PC-9 (cell line): ENCODE results near the gene SH3GL2. TPM values are rescaled to one million over a fixed set of nuclear protein-coding genes. Genes with fewer than 3 reads are reported as not detected.

Experiments
- BruUV-seq: library from RNA; stranded (reverse); fragments of 400-500 nt; replicated peaks from 2 replicates; lab custom pipeline; 2021; lab: Mats Ljungman, UMichigan
- CTCF ChIA-PET: fragments of 300-600 bp; sonication (Branson Sonifier 250); formaldehyde crosslinking; loops from one replicate; lab custom pipeline; 2022; ENCODE audit warnings: antibody characterized with exemption; lab: Charles Lee
- POLR2A ChIA-PET: fragments of 300-600 bp; sonication (Branson Sonifier 250); formaldehyde crosslinking; loops from one replicate; lab custom pipeline; 2022; ENCODE audit warnings: antibody characterized with exemption; ENCODE audit not compliant: unreplicated experiment; lab: Charles Lee
- DNase-seq, 2 experiments: peaks; one replicate each; pipeline versions ENCODE4 v3.0.0 to v3.0.0-alpha.2; 2015 to 2022; ENCODE audit warnings: mixed read lengths in 1 of 2
- H2AFZ ChIP-seq: fragments of 200-600 bp; sonication (generic); 2 replicates; pipeline ENCODE4 v1.8.1; 2017; ENCODE audit warnings: antibody characterized with exemption
- H3F3A ChIP-seq: fragments of 200-600 bp; sonication (generic); 2 replicates; pipeline ENCODE4 v1.8.1; 2017; ENCODE audit warnings: antibody characterized with exemption, mild to moderate bottlenecking, low read depth; ENCODE audit not compliant: insufficient read depth
- H3K27ac ChIP-seq: fragments of 200-600 bp; sonication (generic); 2 replicates; pipeline ENCODE4 v1.6.1; 2016; ENCODE audit warnings: mixed run types
- H3K27me3 ChIP-seq: fragments of 200-600 bp; sonication (generic); 2 replicates; pipeline ENCODE4 v1.6.1; 2016; ENCODE audit warnings: low read depth, mixed run types; ENCODE audit not compliant: insufficient read depth
- H3K36me3 ChIP-seq: fragments of 200-600 bp; sonication (generic); 2 replicates; pipeline ENCODE4 v1.6.1; 2016; ENCODE audit warnings: low read depth, mixed run types
- H3K4me1 ChIP-seq: fragments of 200-600 bp; sonication (generic); replicated peaks from 2 replicates; pipeline ENCODE4 v1.6.1; 2016; ENCODE audit warnings: mixed run types; ENCODE audit not compliant: insufficient read depth
- H3K4me2 ChIP-seq: fragments of 200-600 bp; sonication (generic); 2 replicates; pipeline ENCODE4 v1.6.1; 2017; ENCODE audit warnings: mixed run types
- H3K4me3 ChIP-seq: fragments of 200-600 bp; sonication (generic); 2 replicates; pipeline ENCODE4 v1.6.1; 2016; ENCODE audit warnings: mixed run types
- H3K79me2 ChIP-seq: fragments of 200-600 bp; sonication (generic); 2 replicates; pipeline ENCODE4 v1.6.1; 2017; ENCODE audit warnings: low read depth, mixed run types
- H3K9me2 ChIP-seq: fragments of 200-600 bp; sonication (generic); 2 replicates; pipeline ENCODE4 v1.8.1; 2017; ENCODE audit warnings: mild to moderate bottlenecking; ENCODE audit not compliant: insufficient read depth
- H3K9me3 ChIP-seq: fragments of 200-600 bp; sonication (generic); 2 replicates; pipeline ENCODE4 v1.8.1; 2016; ENCODE audit warnings: low read depth; ENCODE audit not compliant: insufficient read depth
- H4K20me1 ChIP-seq: fragments of 200-600 bp; sonication (generic); 2 replicates; pipeline ENCODE4 v1.8.1; 2017; ENCODE audit not compliant: insufficient read depth
- CTCF ChIP-seq: fragments of 200-600 bp; sonication (generic); conservative IDR thresholded peaks from 2 replicates; pipeline ENCODE4 v1.6.1; 2017; ENCODE audit warnings: mixed run types, antibody characterized with exemption, mild to moderate bottlenecking, moderate library complexity
- EZH2 ChIP-seq: fragments of 200-600 bp; sonication (generic); IDR thresholded peaks from 2 replicates; pipeline ENCODE4 v1.8.0; 2017; ENCODE audit warnings: antibody characterized with exemption, low read depth
- intact Hi-C: fragments of 100-400 bp; cut with micrococcal nuclease; formaldehyde crosslinking; loops from one replicate; pipeline ENCODE4 v1.10.0; 2022; ENCODE audit not compliant: unreplicated experiment
- total RNA-seq: library from RNA; stranded (reverse); gene quantifications from 2 replicates; pipeline ENCODE4 v1.2.3, GENCODE V29; 2021

Gene SH3GL2
- total RNA-seq, 1 experiment from 2014 or later, result not detected

GRCh38 chr9:17622749-17623148, 43.9 kb downstream of the SH3GL2 start:
- POLR2A ChIA-PET, result no interaction called here
- H3K36me3 ChIP-seq, result no peaks in the 10 kb centered on the region
- H3K27me3 ChIP-seq, result no peaks in the 10 kb centered on the region
- BruUV-seq, result no TSS peak
- H4K20me1 ChIP-seq, result no peaks in the 10 kb centered on the region
- no peak for TF ChIP-seq EZH2
- no peak for TF ChIP-seq CTCF
- H3K4me2 ChIP-seq, result no peak overlapping the region
- H3K27ac ChIP-seq, result no peak overlapping the region
- H3F3A ChIP-seq, result no peaks in the 10 kb centered on the region
- intact Hi-C loops, result no loop called here
- H3K79me2 ChIP-seq, result no peaks in the 10 kb centered on the region
- no peaks in the 10 kb centered on the region for H3K9me2 ChIP-seq
- no peak overlapping the region for H3K4me3 ChIP-seq
- CTCF ChIA-PET, result no interaction called here
- no peaks in the 10 kb centered on the region for H3K9me3 ChIP-seq
- no peak for DNase-seq
- no peaks in the 10 kb centered on the region for H3K4me1 ChIP-seq
- no peak overlapping the region for H2AFZ ChIP-seq

DNA sequence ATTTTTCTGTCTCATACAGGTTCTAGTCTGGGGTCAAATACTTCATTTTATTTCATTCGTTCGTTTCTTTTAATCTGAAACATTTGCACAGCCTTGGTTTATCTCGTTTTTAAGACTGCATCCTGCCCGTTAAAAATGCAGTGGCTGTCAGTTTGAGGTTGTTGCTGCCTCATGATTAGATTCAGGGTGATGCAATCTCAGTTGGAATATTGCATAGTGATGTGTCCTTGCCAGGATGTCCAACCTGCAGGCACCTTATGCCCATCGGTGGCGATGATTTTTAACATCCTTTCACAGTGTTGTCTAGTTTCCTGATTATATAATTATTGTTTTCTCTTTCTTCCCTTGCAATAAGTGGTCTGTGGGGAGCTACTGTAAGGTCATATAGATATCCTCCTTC, 45.1 kb downstream of the SH3GL2 start:
- H3K4me1 ChIP-seq, result no peaks in the 10 kb centered on the region

GRCh38 chr9:17624571-17624970, 45.7 kb downstream of the SH3GL2 start:
- Histone ChIP-seq H3K36me3 (no peaks in the 10 kb centered on the region), H3K27me3 (no peaks in the 10 kb centered on the region), H4K20me1 (no peaks in the 10 kb centered on the region), H3K4me3 (no peak overlapping the region), H3K9me2 (no peaks in the 10 kb centered on the region), H3K27ac (no peak overlapping the region), H3F3A (no peaks in the 10 kb centered on the region), H3K9me3 (no peaks in the 10 kb centered on the region), H3K79me2 (no peaks in the 10 kb centered on the region), H3K4me2 (no peak overlapping the region), H2AFZ (no peak overlapping the region), H3K4me1 (no peaks in the 10 kb centered on the region)
- ChIA-PET CTCF (no interaction called here), POLR2A (no interaction called here)
- BruUV-seq, result no TSS peak
- DNase-seq, result no peak
- intact Hi-C loops, result no loop called here
- no peak for TF ChIP-seq CTCF
- TF ChIP-seq EZH2, result no peak

More for the DNA sequence above, 45.1 kb downstream of the SH3GL2 start:
- Histone ChIP-seq H3K9me3 (no peaks in the 10 kb centered on the region), H3K79me2 (no peaks in the 10 kb centered on the region), H3K9me2 (no peaks in the 10 kb centered on the region), H3K27ac (no peak overlapping the region), H3K4me2 (no peak overlapping the region), H3K4me3 (no peak overlapping the region), H2AFZ (no peak overlapping the region), H3F3A (no peaks in the 10 kb centered on the region), H4K20me1 (no peaks in the 10 kb centered on the region), H3K27me3 (no peaks in the 10 kb centered on the region), H3K36me3 (no peaks in the 10 kb centered on the region)
- ChIA-PET CTCF (no interaction called here), POLR2A (no interaction called here)
- no peak for DNase-seq
- BruUV-seq, result no TSS peak
- TF ChIP-seq CTCF (no peak), EZH2 (no peak)
- intact Hi-C loops, result no loop called here
